SK-N-SH treated with all-trans-retinoic acid at 6 μM for 48 hours (cell line): Measurements from ENCODE around the gene YLPM1.

ENCODE experiments used
- OSR1 ChIP-seq: fragments of 250-450 bp; sonication (Bioruptor Pico); IDR thresholded peaks from 2 replicates; pipeline ENCODE4 v1.8.0; 2022; ENCODE audit warnings: moderate library complexity, mild to moderate bottlenecking, inconsistent platforms
- PATZ1 ChIP-seq: fragments of 250-450 bp; sonication (Bioruptor Pico); IDR thresholded peaks from 2 replicates; pipeline ENCODE4 v1.8.0; 2020; ENCODE audit warnings: mild to moderate bottlenecking, moderate library complexity, borderline replicate concordance
- RARB ChIP-seq: fragments of 250-450 bp; sonication (Bioruptor Pico); IDR thresholded peaks from 2 replicates; pipeline ENCODE4 v1.8.0; 2021; ENCODE audit warnings: mild to moderate bottlenecking, moderate library complexity
- SNAI2 ChIP-seq: fragments of 250-450 bp; sonication (Bioruptor Pico); IDR thresholded peaks from 2 replicates; pipeline ENCODE4 v1.5.0; 2020; ENCODE audit warnings: mild to moderate bottlenecking, moderate library complexity
- ZFP3 ChIP-seq: fragments of 250-450 bp; sonication (Bioruptor Pico); IDR thresholded peaks from 2 replicates; pipeline ENCODE4 v1.5.0; 2020; ENCODE audit warnings: mild to moderate bottlenecking, moderate library complexity
- ZFP30 ChIP-seq: fragments of 450-650 bp; formaldehyde crosslinking; IDR thresholded peaks from 2 replicates; pipeline ENCODE4 v1.5.0; 2022; ENCODE audit warnings: mild to moderate bottlenecking, moderate library complexity
- ZNF70 ChIP-seq: fragments of 450-650 bp; formaldehyde crosslinking; IDR thresholded peaks from 2 replicates; pipeline ENCODE4 v1.5.0; 2020; ENCODE audit warnings: mild to moderate bottlenecking, moderate library complexity
- ZNF8 ChIP-seq: fragments of 450-650 bp; formaldehyde crosslinking; IDR thresholded peaks from 2 replicates; pipeline ENCODE4 v1.5.0; 2020; ENCODE audit warnings: mild to moderate bottlenecking, moderate library complexity
- TF ChIP-seq, protein P1 (sequence below): fragments of 250-450 bp; sonication (Bioruptor Pico); IDR thresholded peaks from 2 replicates; pipeline ENCODE4 v1.5.1; 2020; ENCODE audit warnings: low read depth, mild to moderate bottlenecking, moderate library complexity
- TF ChIP-seq, protein P2 (sequence below): fragments of 250-450 bp; sonication (Bioruptor Pico); IDR thresholded peaks from 2 replicates; pipeline ENCODE4 v1.8.0; 2021; ENCODE audit warnings: low read depth, mild to moderate bottlenecking, moderate library complexity, borderline replicate concordance
- TF ChIP-seq, protein P3 (sequence below): fragments of 250-450 bp; sonication (Bioruptor Pico); IDR thresholded peaks from 2 replicates; pipeline ENCODE4 v1.5.0; 2020; ENCODE audit warnings: mild to moderate bottlenecking, moderate library complexity

GRCh38 chr14:74843653-74844052 lies 80.5 kb downstream of the YLPM1 start:
- TF ChIP-seq PATZ1 (CRISPR knock-in tag) (no peak), ZFP30 (CRISPR knock-in tag) (no peak), ZNF70 (CRISPR knock-in tag) (no peak), OSR1 (no peak), ZFP3 (CRISPR knock-in tag) (no peak), SNAI2 (CRISPR knock-in tag) (no peak), RARB (CRISPR knock-in tag) (no peak), ZNF8 (CRISPR knock-in tag) (no peak)
- TF ChIP-seq, protein P1, sequence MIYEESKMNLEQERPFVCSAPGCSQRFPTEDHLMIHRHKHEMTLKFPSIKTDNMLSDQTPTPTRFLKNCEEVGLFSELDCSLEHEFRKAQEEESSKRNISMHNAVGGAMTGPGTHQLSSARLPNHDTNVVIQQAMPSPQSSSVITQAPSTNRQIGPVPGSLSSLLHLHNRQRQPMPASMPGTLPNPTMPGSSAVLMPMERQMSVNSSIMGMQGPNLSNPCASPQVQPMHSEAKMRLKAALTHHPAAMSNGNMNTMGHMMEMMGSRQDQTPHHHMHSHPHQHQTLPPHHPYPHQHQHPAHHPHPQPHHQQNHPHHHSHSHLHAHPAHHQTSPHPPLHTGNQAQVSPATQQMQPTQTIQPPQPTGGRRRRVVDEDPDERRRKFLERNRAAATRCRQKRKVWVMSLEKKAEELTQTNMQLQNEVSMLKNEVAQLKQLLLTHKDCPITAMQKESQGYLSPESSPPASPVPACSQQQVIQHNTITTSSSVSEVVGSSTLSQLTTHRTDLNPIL = no peak
- TF ChIP-seq, protein P2, sequence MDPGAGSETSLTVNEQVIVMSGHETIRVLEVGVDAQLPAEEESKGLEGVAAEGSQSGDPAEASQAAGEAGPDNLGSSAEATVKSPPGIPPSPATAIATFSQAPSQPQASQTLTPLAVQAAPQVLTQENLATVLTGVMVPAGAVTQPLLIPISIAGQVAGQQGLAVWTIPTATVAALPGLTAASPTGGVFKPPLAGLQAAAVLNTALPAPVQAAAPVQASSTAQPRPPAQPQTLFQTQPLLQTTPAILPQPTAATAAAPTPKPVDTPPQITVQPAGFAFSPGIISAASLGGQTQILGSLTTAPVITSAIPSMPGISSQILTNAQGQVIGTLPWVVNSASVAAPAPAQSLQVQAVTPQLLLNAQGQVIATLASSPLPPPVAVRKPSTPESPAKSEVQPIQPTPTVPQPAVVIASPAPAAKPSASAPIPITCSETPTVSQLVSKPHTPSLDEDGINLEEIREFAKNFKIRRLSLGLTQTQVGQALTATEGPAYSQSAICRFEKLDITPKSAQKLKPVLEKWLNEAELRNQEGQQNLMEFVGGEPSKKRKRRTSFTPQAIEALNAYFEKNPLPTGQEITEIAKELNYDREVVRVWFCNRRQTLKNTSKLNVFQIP (CRISPR knock-in tag) = no peak
- TF ChIP-seq, protein P3, sequence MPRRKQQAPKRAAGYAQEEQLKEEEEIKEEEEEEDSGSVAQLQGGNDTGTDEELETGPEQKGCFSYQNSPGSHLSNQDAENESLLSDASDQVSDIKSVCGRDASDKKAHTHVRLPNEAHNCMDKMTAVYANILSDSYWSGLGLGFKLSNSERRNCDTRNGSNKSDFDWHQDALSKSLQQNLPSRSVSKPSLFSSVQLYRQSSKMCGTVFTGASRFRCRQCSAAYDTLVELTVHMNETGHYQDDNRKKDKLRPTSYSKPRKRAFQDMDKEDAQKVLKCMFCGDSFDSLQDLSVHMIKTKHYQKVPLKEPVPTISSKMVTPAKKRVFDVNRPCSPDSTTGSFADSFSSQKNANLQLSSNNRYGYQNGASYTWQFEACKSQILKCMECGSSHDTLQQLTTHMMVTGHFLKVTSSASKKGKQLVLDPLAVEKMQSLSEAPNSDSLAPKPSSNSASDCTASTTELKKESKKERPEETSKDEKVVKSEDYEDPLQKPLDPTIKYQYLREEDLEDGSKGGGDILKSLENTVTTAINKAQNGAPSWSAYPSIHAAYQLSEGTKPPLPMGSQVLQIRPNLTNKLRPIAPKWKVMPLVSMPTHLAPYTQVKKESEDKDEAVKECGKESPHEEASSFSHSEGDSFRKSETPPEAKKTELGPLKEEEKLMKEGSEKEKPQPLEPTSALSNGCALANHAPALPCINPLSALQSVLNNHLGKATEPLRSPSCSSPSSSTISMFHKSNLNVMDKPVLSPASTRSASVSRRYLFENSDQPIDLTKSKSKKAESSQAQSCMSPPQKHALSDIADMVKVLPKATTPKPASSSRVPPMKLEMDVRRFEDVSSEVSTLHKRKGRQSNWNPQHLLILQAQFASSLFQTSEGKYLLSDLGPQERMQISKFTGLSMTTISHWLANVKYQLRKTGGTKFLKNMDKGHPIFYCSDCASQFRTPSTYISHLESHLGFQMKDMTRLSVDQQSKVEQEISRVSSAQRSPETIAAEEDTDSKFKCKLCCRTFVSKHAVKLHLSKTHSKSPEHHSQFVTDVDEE (CRISPR knock-in tag) = peak; percentile 87
